Mucosa of descending colon (tissue), 3 donors: Measurements from ENCODE around the gene LHX1. TPM values are rescaled to one million over a fixed set of nuclear protein-coding genes. Genes with fewer than 3 reads are reported as not detected.

Experiments used
- ATAC-seq: fragments of 200-7000 bp; cut with Tn5 transposase; one replicate; pipeline ENCODE4 v1.9.1; 2020; ENCODE audit warnings: mild to moderate bottlenecking, moderate library complexity
- DNase-seq, 3 donors: peaks; one replicate each; pipeline ENCODE4 v3.0.0-alpha.2; 2020
- H3K36me3 ChIP-seq: fragments of 200-600 bp; one replicate; pipeline ENCODE4 v1.8.0; 2021; ENCODE audit warnings: low read depth, mild to moderate bottlenecking
- H3K4me1 ChIP-seq: fragments of 200-600 bp; one replicate; pipeline ENCODE4 v1.8.0; 2021; ENCODE audit warnings: low read depth, mild to moderate bottlenecking
- H3K4me3 ChIP-seq: fragments of 200-600 bp; one replicate; pipeline ENCODE4 v1.8.0; 2021; ENCODE audit warnings: mild to moderate bottlenecking
- H3K9me3 ChIP-seq: fragments of 200-600 bp; one replicate; pipeline ENCODE4 v1.8.0; 2021; ENCODE audit warnings: mild to moderate bottlenecking
- intact Hi-C, 2 donors: fragments of 100-400 bp; cut with DNase I in 1 of 2; cut with micrococcal nuclease in 1 of 2; formaldehyde crosslinking; loops; one replicate each; pipeline versions ENCODE4 v1.11.0 to v1.11.1; 2022; cut with DNase I, micrococcal nuclease
- long read RNA-seq, 2 donors: library from polyadenylated mRNA; unstranded; transcript quantifications; one replicate each; pipeline ENCODE4 v2.0.0, GENCODE V29; 2019 to 2021
- total RNA-seq, 3 donors: library from RNA; stranded (reverse); fragmentation: NEBNext Ultra II Directional in 2 of 3; extraction: Animal tissue kit (Norgen Biotek cat#: 25700) in 2 of 3; gene quantifications; one replicate each; pipeline versions ENCODE4 v1.2.1 to v1.2.4, GENCODE V29; 2021 to 2023
- TF ChIP-seq, protein P1 (sequence below): fragments of 200-600 bp; IDR thresholded peaks from one replicate; pipeline ENCODE4 v1.8.0; 2022; ENCODE audit warnings: antibody characterized with exemption, mild to moderate bottlenecking
- donor health status: DM: no; HTN: no; CAD: no; lungs with moderate emphysema.
- donor health status: DM: no; HTN: no; CAD: no.
- donor health status: DM: no; HTN: yes; CAD: no.

The LHX1 gene
- not detected for total RNA-seq
- long read RNA-seq, donor 1 = 0 reads
- long read RNA-seq, donor 2 = 0 reads

GRCh38 chr17:36937001-36937958 is at the start of gene LHX1:
LHX1 (plus strand) TSS chr17:36937475; CDS start chr17:36938198, 723 bp downstream.
- intact Hi-C loops = no loop called here
- ATAC-seq = no peak
- H3K4me1 ChIP-seq = peaks cover 60% of the 10 kb centered on the region

GRCh38 chr17:36888236-36888951 is 48.9 kb upstream of the LHX1 start:
- DNase-seq = no peak
- Histone ChIP-seq H3K4me3 (no peak overlapping the region), H3K36me3 (no peaks in the 10 kb centered on the region), H3K4me1 (no peaks in the 10 kb centered on the region), H3K9me3 (no peaks in the 10 kb centered on the region)
- intact Hi-C loops = no loop called here
- TF ChIP-seq, protein P1, sequence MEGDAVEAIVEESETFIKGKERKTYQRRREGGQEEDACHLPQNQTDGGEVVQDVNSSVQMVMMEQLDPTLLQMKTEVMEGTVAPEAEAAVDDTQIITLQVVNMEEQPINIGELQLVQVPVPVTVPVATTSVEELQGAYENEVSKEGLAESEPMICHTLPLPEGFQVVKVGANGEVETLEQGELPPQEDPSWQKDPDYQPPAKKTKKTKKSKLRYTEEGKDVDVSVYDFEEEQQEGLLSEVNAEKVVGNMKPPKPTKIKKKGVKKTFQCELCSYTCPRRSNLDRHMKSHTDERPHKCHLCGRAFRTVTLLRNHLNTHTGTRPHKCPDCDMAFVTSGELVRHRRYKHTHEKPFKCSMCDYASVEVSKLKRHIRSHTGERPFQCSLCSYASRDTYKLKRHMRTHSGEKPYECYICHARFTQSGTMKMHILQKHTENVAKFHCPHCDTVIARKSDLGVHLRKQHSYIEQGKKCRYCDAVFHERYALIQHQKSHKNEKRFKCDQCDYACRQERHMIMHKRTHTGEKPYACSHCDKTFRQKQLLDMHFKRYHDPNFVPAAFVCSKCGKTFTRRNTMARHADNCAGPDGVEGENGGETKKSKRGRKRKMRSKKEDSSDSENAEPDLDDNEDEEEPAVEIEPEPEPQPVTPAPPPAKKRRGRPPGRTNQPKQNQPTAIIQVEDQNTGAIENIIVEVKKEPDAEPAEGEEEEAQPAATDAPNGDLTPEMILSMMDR = no peak
- ATAC-seq = no peak

More at GRCh38 chr17:36937001-36937958, at the start of gene LHX1:
- DNase-seq = peak in 1 of 3 donors; percentile 29
- no peaks in the 10 kb centered on the region for H3K9me3 ChIP-seq
- no peak within 1 kb of the TSS for H3K4me3 ChIP-seq
- TF ChIP-seq, protein P1 = no peak
- H3K36me3 ChIP-seq = no peaks in the 10 kb centered on the region

DNA sequence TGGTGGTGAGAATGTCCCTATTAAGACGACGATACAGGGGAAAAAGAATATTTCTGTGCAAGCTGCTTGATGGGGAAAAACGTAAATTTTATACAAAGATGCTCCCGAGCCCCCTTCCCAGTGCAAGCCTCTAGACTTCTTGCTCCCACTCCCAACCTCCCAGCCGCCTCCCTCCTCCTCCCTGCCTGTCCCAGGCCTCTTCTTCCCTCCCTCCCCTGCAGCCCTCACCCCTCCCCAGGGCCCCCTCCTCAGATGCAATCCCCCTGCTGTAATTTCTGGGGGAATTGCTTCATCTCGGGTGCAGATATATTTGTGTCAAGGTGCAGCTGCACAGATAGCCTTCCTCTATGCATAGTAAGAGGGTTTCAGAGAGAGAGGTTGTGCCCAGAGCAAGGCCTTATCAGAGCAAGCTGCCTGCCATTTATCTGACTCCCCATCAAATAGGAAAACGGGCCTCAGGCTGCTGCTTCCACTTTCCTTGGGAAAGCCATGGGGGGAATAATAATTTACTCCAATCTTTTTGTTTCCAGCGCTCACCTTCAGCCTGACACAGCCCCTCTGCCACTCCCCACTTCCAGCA is 47.4 kb upstream of the LHX1 start:
- TF ChIP-seq, protein P1 = no peak
- intact Hi-C loops = no loop called here
- Histone ChIP-seq H3K36me3 (no peaks in the 10 kb centered on the region), H3K4me3 (no peak overlapping the region), H3K9me3 (no peaks in the 10 kb centered on the region), H3K4me1 (no peaks in the 10 kb centered on the region)
- DNase-seq = no peak
- no peak for ATAC-seq

GRCh38 chr17:36890398-36891168 is 46.7 kb upstream of the LHX1 start:
- no peaks in the 10 kb centered on the region for H3K36me3 ChIP-seq
- DNase-seq = no peak
- H3K9me3 ChIP-seq = no peaks in the 10 kb centered on the region
- intact Hi-C loops = no loop called here
- ATAC-seq = no peak
- TF ChIP-seq, protein P1 = no peak
- no peak overlapping the region for H3K4me3 ChIP-seq
- H3K4me1 ChIP-seq = no peaks in the 10 kb centered on the region
